K562 (cell line): Measurements from ENCODE around the gene CASKIN2. TPM values are rescaled to one million over a fixed set of nuclear protein-coding genes. Genes with fewer than 3 reads are reported as not detected.

Source experiments
- CBX1 ChIP-seq: sonication (generic); IDR thresholded peaks from 2 replicates; pipeline ENCODE4 v1.6.1; 2016; ENCODE audit warnings: antibody characterized with exemption, low read depth, mild to moderate bottlenecking
- DEAF1 ChIP-seq: fragments of 450-650 bp; formaldehyde crosslinking; IDR thresholded peaks from 2 replicates; pipeline ENCODE4 v1.4.0; 2020; ENCODE audit warnings: mild to moderate bottlenecking, moderate library complexity
- GTF2F1 ChIP-seq: IDR thresholded peaks from 2 replicates; pipeline ENCODE4 v1.6.1; 2011; ENCODE audit warnings: low read depth, low read length, improper control_type of control experiment
- HBP1 ChIP-seq: fragments of 450-650 bp; formaldehyde crosslinking; IDR thresholded peaks from 2 replicates; pipeline ENCODE4 v1.4.0; 2022; ENCODE audit warnings: missing genetic modification characterization
- HSF4 ChIP-seq: fragments of 250-450 bp; sonication (Bioruptor Pico); IDR thresholded peaks from 2 replicates; pipeline ENCODE4 v2.1.2; 2022; ENCODE audit warnings: mild to moderate bottlenecking, moderate library complexity, borderline replicate concordance
- MAX ChIP-seq: sonication (generic); formaldehyde crosslinking; IDR thresholded peaks from 2 replicates; pipeline ENCODE4 v1.9.0; 2022; ENCODE audit warnings: mild to moderate bottlenecking, missing genetic modification reagents
- MCM3 ChIP-seq: fragments of 450-650 bp; IDR thresholded peaks from 2 replicates; pipeline ENCODE4 v1.6.1; 2016
- POLR2AphosphoS5 ChIP-seq: IDR thresholded peaks from 2 replicates; pipeline ENCODE4 v1.6.1; 2011; ENCODE audit warnings: mild to moderate bottlenecking, low read depth, low read length, moderate library complexity; ENCODE audit not compliant: control insufficient read depth, insufficient read depth
- RFX1 ChIP-seq: fragments of 450-650 bp; IDR thresholded peaks from 2 replicates; pipeline ENCODE4 v1.6.1; 2016; ENCODE audit warnings: mild to moderate bottlenecking, moderate library complexity
- RFX5 ChIP-seq: IDR thresholded peaks from 2 replicates; pipeline ENCODE4 v1.6.1; 2011; ENCODE audit warnings: low read depth, mild to moderate bottlenecking, improper control_type of control experiment, low read length
- TCF7L2 ChIP-seq: fragments of 150-350 bp; IDR thresholded peaks from 2 replicates; pipeline ENCODE4 v1.6.1; 2016; ENCODE audit warnings: low read depth, mild to moderate bottlenecking, low read length, moderate library complexity
- ZBTB34 ChIP-seq: fragments of 250-450 bp; sonication (Bioruptor Pico); IDR thresholded peaks from 2 replicates; pipeline ENCODE4 v1.8.0; 2021; ENCODE audit warnings: mild to moderate bottlenecking, moderate library complexity
- ZBTB43 ChIP-seq: sonication (generic); formaldehyde crosslinking; IDR thresholded peaks from 2 replicates; pipeline ENCODE4 v1.8.0; 2023; ENCODE audit warnings: mild to moderate bottlenecking, missing genetic modification reagents
- ZKSCAN3 ChIP-seq: fragments of 250-450 bp; sonication (Bioruptor Pico); IDR thresholded peaks from 2 replicates; pipeline ENCODE4 v1.4.0; 2020
- ZNF146 ChIP-seq: IDR thresholded peaks from one replicate; pipeline ENCODE4 v1.6.1; 2018; ENCODE audit warnings: missing compliant biosample characterization; ENCODE audit not compliant: unreplicated experiment
- ZNF586 ChIP-seq: fragments of 450-650 bp; formaldehyde crosslinking; conservative IDR thresholded peaks from 2 replicates; pipeline ENCODE4 v1.4.0; 2020; ENCODE audit warnings: mild to moderate bottlenecking, moderate library complexity
- ZNF644 ChIP-seq: fragments of 200-800 bp; sonication (Bioruptor generic); IDR thresholded peaks from 2 replicates; pipeline ENCODE4 v1.6.1; 2016; ENCODE audit warnings: low read depth, missing genetic modification characterization, missing compliant biosample characterization
- polyA plus RNA-seq, 8 experiments: library from polyadenylated mRNA; depleted of rRNA in 4 of 8; stranded (reverse) in 5 of 8; unstranded in 3 of 8; fragments of >200 nt; fragmentation: Nextera tagmentation in 2 of 8; fragmentation: Illumina TruSeq in 1 of 8; extraction: Ambion mirVana in 2 of 8; extraction: Trizol in 1 of 8; gene quantifications; 2 replicates each; pipeline versions ENCODE4 v1.2.1 to v1.2.3, GENCODE V29; 2011 to 2014; ENCODE audit warnings: inconsistent platforms in 1 of 8, missing spikeins in 1 of 8
- total RNA-seq, 7 experiments: library from RNA; depleted of rRNA in 6 of 7; stranded (reverse); fragments of >200 nt in 6 of 7; fragmentation: Illumina TruSeq in 2 of 7; extraction: Trizol in 2 of 7; gene quantifications; 2 replicates each; pipeline versions ENCODE4 v1.2.1 to v1.2.3, GENCODE V29; 2011 to 2021; ENCODE audit warnings: low replicate concordance in 1 of 7
- TF ChIP-seq, protein P1 (sequence below): fragments of 450-650 bp; conservative IDR thresholded peaks from 2 replicates; pipeline ENCODE4 v1.6.1; 2016; ENCODE audit warnings: missing genetic modification characterization, low read depth, mild to moderate bottlenecking, missing compliant biosample characterization, moderate library complexity
- TF ChIP-seq, protein P2 (sequence below), 2 experiments: fragments of 450-650 bp in 1 of 2; sonication (generic) in 1 of 2; formaldehyde crosslinking; conservative IDR thresholded peaks; 2 replicates each; pipeline versions ENCODE4 v1.4.0 to v1.8.1; 2020 to 2022; ENCODE audit warnings: mild to moderate bottlenecking in 1 of 2, missing genetic modification reagents in 1 of 2

CASKIN2 gene
- total and polyA plus RNA-seq, 9 of the 15 experiments (the other 6 are each of a cell fraction or from before 2014, with no cell fraction given) = 0.01 to 12.2 (median 2.1) TPM

GRCh38 chr17:75456417-75457046 is 58.8 kb downstream of the CASKIN2 start, which contains the start of gene TMEM94 (continued):
- TF ChIP-seq MAX (CRISPR knock-in tag) (no peak), ZKSCAN3 (no peak), ZBTB43 (no peak), HSF4 (CRISPR knock-in tag) (no peak), ZNF644 (tag) (no peak), GTF2F1 (no peak), ZNF146 (CRISPR knock-in tag) (no peak), ZBTB34 (CRISPR knock-in tag) (no peak), RFX5 (no peak), HBP1 (no peak), RFX1 (no peak), DEAF1 (no peak), CBX1 (no peak), ZNF586 (CRISPR knock-in tag) (no peak), TCF7L2 (no peak), POLR2AphosphoS5 (peak; percentile 48), MCM3 (no peak)
- TF ChIP-seq, protein P1, sequence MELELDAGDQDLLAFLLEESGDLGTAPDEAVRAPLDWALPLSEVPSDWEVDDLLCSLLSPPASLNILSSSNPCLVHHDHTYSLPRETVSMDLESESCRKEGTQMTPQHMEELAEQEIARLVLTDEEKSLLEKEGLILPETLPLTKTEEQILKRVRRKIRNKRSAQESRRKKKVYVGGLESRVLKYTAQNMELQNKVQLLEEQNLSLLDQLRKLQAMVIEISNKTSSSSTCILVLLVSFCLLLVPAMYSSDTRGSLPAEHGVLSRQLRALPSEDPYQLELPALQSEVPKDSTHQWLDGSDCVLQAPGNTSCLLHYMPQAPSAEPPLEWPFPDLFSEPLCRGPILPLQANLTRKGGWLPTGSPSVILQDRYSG (tag) = peak; percentile 72; the same call in 1 of the 2 replicates
- TF ChIP-seq, protein P2, sequence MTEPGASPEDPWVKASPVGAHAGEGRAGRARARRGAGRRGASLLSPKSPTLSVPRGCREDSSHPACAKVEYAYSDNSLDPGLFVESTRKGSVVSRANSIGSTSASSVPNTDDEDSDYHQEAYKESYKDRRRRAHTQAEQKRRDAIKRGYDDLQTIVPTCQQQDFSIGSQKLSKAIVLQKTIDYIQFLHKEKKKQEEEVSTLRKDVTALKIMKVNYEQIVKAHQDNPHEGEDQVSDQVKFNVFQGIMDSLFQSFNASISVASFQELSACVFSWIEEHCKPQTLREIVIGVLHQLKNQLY (CRISPR knock-in tag; conservative IDR thresholded peaks at IDR 0.05) = no peak
